ENCODE results near the gene ZNF827. TPM values are rescaled to one million over a fixed set of nuclear protein-coding genes. Genes with fewer than 3 reads are reported as not detected.

Gene ZNF827
- total and polyA plus RNA-seq, 11 donors, result 4.5 to 30.1 (median 18.1) TPM

DNA sequence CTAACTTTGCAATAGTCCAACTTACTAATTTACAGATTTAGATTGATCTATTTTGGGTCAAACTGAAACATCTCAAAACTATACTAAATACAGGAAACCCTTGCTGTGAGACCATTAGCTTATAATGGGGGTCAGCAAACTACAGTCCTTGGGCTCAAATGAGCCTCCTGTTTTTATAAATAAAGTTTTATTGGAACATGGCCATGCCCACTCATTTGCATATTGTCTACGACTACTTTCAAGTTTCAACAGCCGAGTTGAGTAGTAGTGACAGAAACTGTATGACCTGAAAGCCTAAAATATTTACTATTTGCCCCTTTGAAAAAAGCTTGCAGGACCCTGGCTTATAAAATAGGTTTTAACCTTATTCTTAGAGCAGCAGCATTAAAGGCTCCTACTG, 166.3 kb downstream of the ZNF827 start:
- Histone ChIP-seq H3K36me3 (peaks cover 0 to 59% (median 24%) of the 10 kb centered on the region in 9 donors), H3K4me3 (no peak overlapping the region), H3K27ac (peak overlapping the region in 1 of 12 donors; percentile 70), H3K9me3 (peaks cover 0 to 4% (median 0%) of the 10 kb centered on the region in 12 donors), H3K4me1 (peaks cover 0 to 9% (median 0%) of the 10 kb centered on the region in 12 donors), H3K27me3 (no peaks in the 10 kb centered on the region)
- DNase-seq (no peak), ATAC-seq (no peak)
- intact Hi-C loops (cut with DNase I), result loop anchor here in 1 of 10 donors (5.0 kb wide), 1 partner anchor 35 kb away; no protein-coding TSS in a partner anchor
- 90 to 98% (median 93%) methylated on average over 2 of the region's 2 CpGs for WGBS, 4 donors
- TF ChIP-seq, protein P1, sequence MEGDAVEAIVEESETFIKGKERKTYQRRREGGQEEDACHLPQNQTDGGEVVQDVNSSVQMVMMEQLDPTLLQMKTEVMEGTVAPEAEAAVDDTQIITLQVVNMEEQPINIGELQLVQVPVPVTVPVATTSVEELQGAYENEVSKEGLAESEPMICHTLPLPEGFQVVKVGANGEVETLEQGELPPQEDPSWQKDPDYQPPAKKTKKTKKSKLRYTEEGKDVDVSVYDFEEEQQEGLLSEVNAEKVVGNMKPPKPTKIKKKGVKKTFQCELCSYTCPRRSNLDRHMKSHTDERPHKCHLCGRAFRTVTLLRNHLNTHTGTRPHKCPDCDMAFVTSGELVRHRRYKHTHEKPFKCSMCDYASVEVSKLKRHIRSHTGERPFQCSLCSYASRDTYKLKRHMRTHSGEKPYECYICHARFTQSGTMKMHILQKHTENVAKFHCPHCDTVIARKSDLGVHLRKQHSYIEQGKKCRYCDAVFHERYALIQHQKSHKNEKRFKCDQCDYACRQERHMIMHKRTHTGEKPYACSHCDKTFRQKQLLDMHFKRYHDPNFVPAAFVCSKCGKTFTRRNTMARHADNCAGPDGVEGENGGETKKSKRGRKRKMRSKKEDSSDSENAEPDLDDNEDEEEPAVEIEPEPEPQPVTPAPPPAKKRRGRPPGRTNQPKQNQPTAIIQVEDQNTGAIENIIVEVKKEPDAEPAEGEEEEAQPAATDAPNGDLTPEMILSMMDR (IDR thresholded peaks at IDR 0.05), result no peak
- TF ChIP-seq POLR2A (IDR thresholded peaks at IDR 0.05), result no peak

DNA sequence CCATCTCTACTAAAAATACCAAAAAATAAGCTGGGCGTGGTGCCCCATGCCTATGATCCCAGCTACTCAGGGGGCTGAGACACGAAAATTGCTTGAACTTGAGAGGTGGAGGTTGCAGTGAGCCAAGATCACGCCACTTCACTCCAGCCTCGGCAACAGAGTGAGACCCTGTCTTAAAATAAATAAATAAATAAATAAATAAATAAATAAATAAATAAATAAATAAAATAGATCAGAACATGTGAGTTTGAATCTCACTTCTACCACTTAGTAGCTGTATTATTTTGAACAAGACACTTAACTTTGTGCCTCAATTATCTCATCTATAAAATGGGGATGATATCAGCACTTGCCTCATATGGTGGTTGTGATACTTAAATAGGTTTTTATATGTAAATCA, 168.5 kb downstream of the ZNF827 start:
- Histone ChIP-seq H3K9me3 (peaks cover 0 to 5% (median 0%) of the 10 kb centered on the region in 12 donors), H3K4me3 (no peak overlapping the region), H3K4me1 (peaks cover 0 to 9% (median 0%) of the 10 kb centered on the region in 12 donors), H3K27ac (no peak overlapping the region), H3K36me3 (peaks cover 0 to 49% (median 24%) of the 10 kb centered on the region in 9 donors), H3K27me3 (no peaks in the 10 kb centered on the region)
- 93 to 94% (median 94%) methylated on average over 4 of the region's 4 CpGs for WGBS, 4 donors
- intact Hi-C loops (cut with DNase I), result loop anchor here in 1 of 10 donors (5.0 kb wide), 1 partner anchor 33 kb away; no protein-coding TSS in a partner anchor
- DNase-seq (no peak), ATAC-seq (no peak)
- TF ChIP-seq, protein P1 (IDR thresholded peaks at IDR 0.05), result no peak
- no peak for TF ChIP-seq POLR2A (IDR thresholded peaks at IDR 0.05)

DNA sequence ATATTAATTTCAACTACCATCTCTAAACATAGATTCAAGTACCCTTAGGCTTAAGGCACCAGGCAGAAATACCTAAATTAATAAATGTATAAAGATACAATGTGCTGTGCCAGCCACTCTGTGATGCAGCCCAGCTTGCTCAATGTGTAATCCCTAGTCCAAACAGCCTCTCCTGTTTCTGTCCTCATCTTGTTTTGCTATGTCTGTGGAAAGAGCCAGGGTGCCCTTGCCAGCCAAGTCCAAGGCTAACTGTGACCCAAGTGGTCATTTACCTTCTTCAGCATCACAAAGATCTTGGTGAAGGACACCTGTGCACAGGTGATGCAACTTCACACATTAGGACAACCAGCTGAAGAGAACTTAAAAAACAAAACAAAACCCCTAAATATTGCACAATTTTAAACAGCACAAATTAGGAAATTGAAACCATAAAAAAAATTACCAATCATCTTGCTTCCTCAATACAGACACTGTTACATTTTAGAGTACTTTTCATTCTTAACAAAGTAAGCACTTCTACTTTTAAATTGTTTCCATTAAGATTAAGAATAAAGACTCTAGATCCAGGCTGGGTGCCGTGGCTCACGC, 169.1 kb downstream of the ZNF827 start:
- H3K4me3 ChIP-seq, result no peak overlapping the region
- TF ChIP-seq POLR2A (IDR thresholded peaks at IDR 0.05), result no peak
- intact Hi-C loops (cut with DNase I), result loop anchor here in 1 of 10 donors (5.0 kb wide), 1 partner anchor 32 kb away; no protein-coding TSS in a partner anchor
- peaks cover 0 to 49% (median 26%) of the 10 kb centered on the region in 9 donors for H3K36me3 ChIP-seq
- H3K27ac ChIP-seq, result no peak overlapping the region
- H3K9me3 ChIP-seq, result peaks cover 0 to 5% (median 0%) of the 10 kb centered on the region in 12 donors
- peaks cover 0 to 9% (median 0%) of the 10 kb centered on the region in 12 donors for H3K4me1 ChIP-seq
- no peak for ATAC-seq
- 90 to 97% (median 95%) methylated on average over 2 of the region's 2 CpGs for WGBS, 4 donors
- DNase-seq, result no peak
- no peaks in the 10 kb centered on the region for H3K27me3 ChIP-seq

DNA sequence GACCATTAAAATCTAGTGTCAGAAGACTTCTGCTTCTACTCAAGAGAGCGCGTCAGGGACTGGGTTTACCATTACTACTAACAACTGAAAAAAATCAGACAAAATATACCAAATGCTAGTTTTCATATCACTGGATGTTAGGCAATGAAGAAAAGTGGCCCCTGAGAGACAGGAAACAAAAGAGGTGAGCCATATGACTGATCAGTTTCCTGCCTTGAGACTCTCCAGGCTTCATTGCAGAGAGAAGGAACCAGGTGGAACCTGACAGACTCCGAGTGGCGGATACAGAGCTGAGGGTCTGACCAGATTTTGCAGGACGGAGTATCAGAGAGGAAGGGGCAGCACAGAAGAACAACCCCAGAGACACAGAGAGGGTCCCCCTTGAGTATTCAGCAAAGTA, 172.3 kb downstream of the ZNF827 start:
- peaks cover 0 to 5% (median 0%) of the 10 kb centered on the region in 12 donors for H3K9me3 ChIP-seq
- no peaks in the 10 kb centered on the region for H3K27me3 ChIP-seq
- peaks cover 0 to 44% (median 27%) of the 10 kb centered on the region in 9 donors for H3K36me3 ChIP-seq
- no peak overlapping the region for H3K4me3 ChIP-seq
- 95 to 98% (median 98%) methylated on average over 5 of the region's 5 CpGs for WGBS, 4 donors
- peaks cover 0 to 2% (median 0%) of the 10 kb centered on the region in 12 donors for H3K4me1 ChIP-seq
- TF ChIP-seq POLR2A (IDR thresholded peaks at IDR 0.05), result no peak
- TF ChIP-seq, protein P1 (IDR thresholded peaks at IDR 0.05), result no peak
- intact Hi-C loops (cut with DNase I), result no loop called here
- no peak for DNase-seq
- H3K27ac ChIP-seq, result no peak overlapping the region
- ATAC-seq, result no peak
